Non-pigmented ciliary epithelial cell (primary cell): ENCODE results near the gene NMT1.

ENCODE experiments used
- DNase-seq: peaks from one replicate; pipeline ENCODE4 v3.0.0-alpha.2; 2010; ENCODE audit warnings: low read depth

NMT1 gene

DNA sequence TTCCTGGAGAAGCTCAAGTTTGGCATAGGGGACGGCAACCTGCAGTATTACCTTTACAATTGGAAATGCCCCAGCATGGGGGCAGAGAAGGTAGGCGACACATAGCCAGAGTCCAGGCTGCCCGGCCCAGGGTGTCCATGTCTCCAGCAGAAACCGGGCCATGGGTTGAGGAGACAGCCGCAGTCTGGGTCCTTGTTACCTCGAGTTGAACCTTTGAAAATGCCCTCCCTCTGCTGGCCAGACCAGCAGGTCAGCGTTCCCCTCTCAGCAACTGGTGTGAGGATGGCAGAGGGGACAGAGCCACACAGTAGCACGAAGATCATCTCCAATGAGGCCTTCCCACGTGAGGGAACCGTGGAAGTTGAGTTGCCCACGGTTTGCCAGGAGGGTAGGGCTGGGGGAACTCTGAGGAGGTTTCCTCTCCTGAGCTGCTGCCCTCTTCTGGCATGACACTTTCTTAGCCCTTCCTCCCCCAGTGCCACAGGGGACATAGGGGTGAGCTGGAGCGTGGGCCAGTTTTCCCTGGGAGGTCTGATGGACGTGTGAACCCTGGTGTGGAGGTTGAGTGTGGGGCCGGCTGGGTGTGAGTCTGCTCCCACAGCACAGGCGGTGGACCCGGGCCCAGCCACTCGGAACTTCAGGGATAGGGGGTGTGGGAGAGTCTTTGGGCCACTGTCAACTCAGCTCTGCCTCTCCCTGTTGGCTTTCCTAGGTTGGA, 43.9 kb downstream of the NMT1 start:
- no peak for DNase-seq

DNA sequence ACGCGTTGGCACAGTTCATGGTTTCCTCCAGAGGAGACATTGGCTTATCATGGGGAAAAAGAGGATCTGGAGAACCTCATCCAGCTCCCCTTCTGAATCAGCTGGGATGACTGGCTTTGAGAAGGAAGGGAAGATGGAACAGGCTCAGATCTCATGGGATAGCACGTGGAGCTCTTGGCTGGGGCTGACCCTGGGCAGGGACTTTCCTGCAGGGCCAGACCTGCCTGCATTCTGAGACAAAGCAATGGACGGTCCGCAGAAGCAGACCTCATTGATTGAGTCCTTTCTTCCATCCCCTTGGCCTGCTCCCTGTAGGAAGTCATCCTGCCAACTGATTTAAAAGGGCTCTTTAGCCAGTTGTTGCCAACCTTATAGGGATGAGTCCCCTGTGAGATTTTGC, 45.0 kb downstream of the NMT1 start:
- no peak for DNase-seq

- no peak for DNase-seq
Observed at GRCh38 chr17:45106582-45106981, 45.5 kb downstream of the NMT1 start.

GRCh38 chr17:45107293-45108010, 46.3 kb downstream of the NMT1 start:
- DNase-seq, result no peak

- no peak for DNase-seq
Observed at GRCh38 chr17:45108051-45108450, 46.9 kb downstream of the NMT1 start.

DNA sequence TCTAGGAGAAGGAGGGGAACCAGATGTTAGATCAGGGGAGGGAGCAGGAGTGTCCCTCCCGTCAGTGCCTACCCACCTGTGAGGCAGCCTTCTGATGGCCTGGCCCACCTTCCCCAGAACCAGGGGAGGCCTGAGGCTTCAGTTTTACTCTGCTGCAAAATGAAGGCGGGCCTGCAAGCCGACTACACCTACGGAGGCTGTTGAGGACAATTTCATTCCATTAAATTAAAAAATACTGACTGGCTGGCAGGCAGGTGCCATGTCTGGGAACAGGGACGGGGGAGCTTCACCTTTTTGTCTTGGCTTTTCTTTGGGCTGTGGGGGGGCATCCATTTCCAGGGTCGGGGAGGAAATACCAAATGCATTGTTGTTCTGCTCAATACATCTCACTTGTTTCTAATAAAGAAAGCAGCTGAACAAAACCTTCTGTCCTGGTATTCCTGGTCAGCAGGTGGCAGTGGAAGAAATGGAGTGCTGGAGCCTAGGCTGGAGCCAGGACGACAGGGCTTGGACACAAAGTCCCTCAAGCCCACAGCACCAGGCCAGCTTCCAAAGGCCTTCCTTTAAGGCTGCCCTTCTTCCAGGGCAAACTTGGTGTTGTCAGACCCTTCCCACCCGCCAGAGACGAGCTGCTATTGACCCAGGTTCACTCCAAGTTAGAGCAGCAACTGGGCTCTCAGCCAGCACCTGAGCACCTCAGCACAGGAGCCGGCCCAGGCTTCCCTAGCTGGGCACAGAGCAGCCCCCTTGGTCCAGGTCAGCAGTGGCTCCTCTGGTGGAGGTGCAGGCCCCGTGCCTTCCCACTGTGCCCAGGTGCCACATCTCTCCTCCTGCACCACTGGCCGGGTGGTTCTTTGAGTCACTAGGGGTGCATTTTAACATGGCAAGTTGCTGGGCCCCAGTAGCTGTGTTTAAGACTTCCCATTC, 47.7 kb downstream of the NMT1 start:
- no peak for DNase-seq

GRCh38 chr17:45110676-45111611, 49.8 kb downstream of the NMT1 start:
- DNase-seq, result no peak

GRCh38 chr17:45111850-45112249, 50.7 kb downstream of the NMT1 start:
- no peak for DNase-seq

GRCh38 chr17:45112559-45113423, 51.7 kb downstream of the NMT1 start:
- DNase-seq, result no peak

- no peak for DNase-seq
Observed at GRCh38 chr17:45113424-45113754, 52.3 kb downstream of the NMT1 start.

DNA sequence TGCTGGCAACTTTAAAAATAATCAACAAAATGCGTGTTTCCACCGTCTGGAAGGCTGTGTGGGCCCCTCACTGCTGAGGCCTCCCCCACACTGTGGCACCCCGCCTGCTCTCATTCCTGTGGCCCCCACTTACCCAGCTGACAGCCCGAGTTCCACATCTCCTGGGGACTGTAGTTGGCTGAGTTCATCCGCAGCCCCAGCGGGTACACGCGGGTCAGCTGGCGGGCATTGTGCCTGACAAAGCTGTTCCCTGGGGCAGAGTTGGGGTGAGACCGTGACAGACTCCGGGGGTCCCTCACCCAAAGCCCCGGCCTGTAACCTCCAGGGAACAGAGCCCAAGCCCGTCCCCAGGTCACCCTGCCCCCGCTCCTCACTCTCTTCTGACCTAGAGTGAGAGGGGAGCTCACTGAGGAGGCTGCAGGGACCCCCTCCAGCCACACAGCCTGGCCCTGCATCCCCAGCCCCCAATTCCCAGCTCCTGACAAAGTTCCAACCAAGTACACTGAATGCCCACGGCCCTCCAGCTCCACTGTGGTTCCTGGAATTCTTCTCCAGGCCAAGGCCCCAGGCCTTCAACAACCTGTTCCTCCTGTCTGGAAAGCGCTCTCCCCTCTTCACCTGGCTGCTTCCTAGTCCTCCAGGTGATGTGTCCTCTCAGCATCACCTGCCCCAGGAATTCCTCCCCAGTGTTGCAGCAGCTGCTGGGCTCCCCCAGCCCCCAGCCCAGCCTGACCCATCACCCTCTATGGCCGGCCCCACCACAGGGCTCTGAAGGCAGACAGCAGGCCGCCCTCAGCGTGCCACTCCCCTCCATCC, 53.2 kb downstream of the NMT1 start:
- no peak for DNase-seq

DNA sequence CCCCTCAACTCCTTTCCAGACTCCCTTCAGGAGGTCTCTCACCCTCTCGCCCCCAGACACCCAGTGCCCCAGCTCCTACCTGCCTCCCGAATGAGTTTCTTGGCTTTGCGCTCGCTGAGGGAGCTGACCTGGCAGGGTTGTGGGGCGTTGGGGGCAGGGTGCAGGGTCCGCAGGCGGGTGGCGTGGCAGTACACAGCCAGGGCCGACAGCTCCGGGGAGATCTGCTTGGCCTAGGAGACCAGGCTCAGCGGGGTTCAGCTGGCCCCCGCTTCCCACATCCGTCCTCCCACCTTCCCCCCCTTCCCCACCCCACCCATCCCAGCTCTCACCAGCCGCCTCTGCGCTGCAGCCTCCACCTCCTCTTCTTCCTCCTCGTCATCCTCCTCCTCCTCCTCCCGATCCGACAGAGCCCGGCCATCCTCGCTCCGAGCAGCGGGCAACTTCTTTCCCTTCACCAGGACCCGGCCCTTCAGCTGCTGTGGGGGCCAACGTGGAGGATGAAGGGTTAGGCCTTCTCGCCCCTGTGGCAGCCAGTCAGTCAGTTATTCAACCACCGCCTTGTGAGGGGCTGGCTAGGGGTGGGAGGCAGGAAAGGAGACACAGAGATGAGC, 54.0 kb downstream of the NMT1 start:
- DNase-seq, result no peak

GRCh38 chr17:45115871-45116270, 54.8 kb downstream of the NMT1 start:
- no peak for DNase-seq

- no peak for DNase-seq
Observed at GRCh38 chr17:45116434-45117016, 55.4 kb downstream of the NMT1 start.

GRCh38 chr17:45117334-45117733, 56.2 kb downstream of the NMT1 start:
- DNase-seq, result no peak

DNA sequence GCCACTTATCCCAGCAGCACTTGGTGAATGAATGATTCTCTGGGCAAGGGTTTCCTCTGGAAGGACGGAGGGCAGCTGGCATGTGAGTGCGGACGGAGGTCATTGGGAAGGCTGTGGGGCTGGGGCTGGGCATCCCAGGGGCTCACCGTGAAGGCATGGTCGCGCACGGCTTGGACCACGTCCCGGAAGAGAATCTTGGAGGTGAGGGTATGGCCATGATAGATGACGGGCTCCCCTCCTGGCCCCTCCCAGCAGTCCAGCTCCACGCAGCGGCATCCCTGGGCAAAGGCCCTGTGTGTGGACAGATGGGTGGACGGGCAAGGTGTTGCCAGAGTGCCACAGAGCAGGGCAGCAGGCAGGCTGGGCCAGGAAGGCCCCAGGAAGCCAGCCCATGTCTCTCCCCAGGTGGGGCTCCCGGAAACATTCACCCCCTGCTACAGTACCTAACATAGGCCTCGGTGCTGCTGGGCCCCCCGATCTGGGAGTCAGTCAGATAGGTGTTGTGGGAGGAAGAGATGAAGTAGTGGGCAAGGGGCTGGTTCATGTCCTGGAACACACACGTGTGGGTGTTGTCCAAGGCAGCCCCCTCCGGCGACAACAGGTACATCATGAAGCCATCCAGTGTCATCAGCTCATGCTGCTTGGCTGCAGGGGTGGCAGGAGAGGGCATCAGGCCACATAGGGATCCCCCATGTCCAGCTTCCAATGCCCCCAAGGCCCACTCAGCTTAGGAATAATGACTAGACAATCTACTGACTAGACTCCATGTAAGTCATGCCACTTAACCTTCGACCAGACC, 56.9 kb downstream of the NMT1 start:
- DNase-seq, result no peak

- DNase-seq, result no peak
Observed at GRCh38 chr17:45118691-45119090, 57.6 kb downstream of the NMT1 start.

- DNase-seq, result no peak
Observed at GRCh38 chr17:45119964-45120363, 58.8 kb downstream of the NMT1 start.
